ENCODE results near the gene CUX1. TPM values are rescaled to one million over a fixed set of nuclear protein-coding genes. Genes with fewer than 3 reads are reported as not detected.
"Not testable (repeated sequence)": the region's sequence is repeated elsewhere in the genome, so short reads cannot be mapped to it uniquely, and the experiment has no call there.

Gene CUX1
- total RNA-seq, 1 donor from 2014 or later: 15.1 TPM

- DNase-seq (ENCODE audit: low read depth in 2 of 2): no peak
These were observed 36.8 kb downstream of the CUX1 start for GRCh38 chr7:101854084-101854865.

GRCh38 chr7:101856473-101857357 lies 39.3 kb downstream of the CUX1 start:
- DNase-seq (ENCODE audit: low read depth in 2 of 2): peak; percentile 78 to 89

- no peak for DNase-seq (ENCODE audit: low read depth in 2 of 2)
These were observed 40.0 kb downstream of the CUX1 start for GRCh38 chr7:101857358-101857811.

GRCh38 chr7:101858437-101859385 lies 41.3 kb downstream of the CUX1 start:
- DNase-seq (ENCODE audit: low read depth in 2 of 2): no peak

GRCh38 chr7:101859411-101860106 lies 42.1 kb downstream of the CUX1 start:
- DNase-seq (ENCODE audit: low read depth in 2 of 2): peak; percentile 46 to 59

- DNase-seq (ENCODE audit: low read depth in 2 of 2): no peak
These were observed 43.1 kb downstream of the CUX1 start for GRCh38 chr7:101860316-101861217.

GRCh38 chr7:101861218-101861775 lies 43.9 kb downstream of the CUX1 start:
- DNase-seq (ENCODE audit: low read depth in 2 of 2): no peak

- no peak for DNase-seq (ENCODE audit: low read depth in 2 of 2)
These were observed 45.1 kb downstream of the CUX1 start for GRCh38 chr7:101862280-101863220.

- no peak for DNase-seq (ENCODE audit: low read depth in 2 of 2)
These were observed 46.2 kb downstream of the CUX1 start for GRCh38 chr7:101863598-101863997.

- DNase-seq (ENCODE audit: low read depth in 2 of 2): no peak
These were observed 46.6 kb downstream of the CUX1 start for GRCh38 chr7:101864039-101864438.

- peak in 1 of 2 donors; percentile 19 for DNase-seq (ENCODE audit: low read depth in 2 of 2)
These were observed 47.6 kb downstream of the CUX1 start for GRCh38 chr7:101865031-101865430.

GRCh38 chr7:101865455-101865854 lies 48.0 kb downstream of the CUX1 start:
- DNase-seq (ENCODE audit: low read depth in 2 of 2): no peak

GRCh38 chr7:101866328-101866727 lies 48.9 kb downstream of the CUX1 start:
- DNase-seq (ENCODE audit: low read depth in 2 of 2): no peak

- DNase-seq (ENCODE audit: low read depth in 2 of 2): no peak
These were observed 49.8 kb downstream of the CUX1 start for GRCh38 chr7:101867265-101867664.

GRCh38 chr7:101867681-101868080 lies 50.3 kb downstream of the CUX1 start:
- not testable (repeated sequence) for DNase-seq (ENCODE audit: low read depth in 2 of 2)

GRCh38 chr7:101868191-101868950 lies 50.9 kb downstream of the CUX1 start:
- DNase-seq (ENCODE audit: low read depth in 2 of 2): no peak

All from dermis microvascular lymphatic vessel endothelial cell (primary cell).